HUES64 (cell line): ENCODE results near the gene KCNK15.

Experiments
- H3K27ac ChIP-seq: 2 replicates; pipeline ENCODE4 v1.7.0; 2013; ENCODE audit warnings: low read depth, low read length, inconsistent platforms
- H3K27me3 ChIP-seq: 2 replicates; pipeline ENCODE4 v1.6.1; 2013; ENCODE audit warnings: mild to moderate bottlenecking, low read length; ENCODE audit not compliant: insufficient read depth
- H3K36me3 ChIP-seq: 2 replicates; pipeline ENCODE4 v1.6.1; 2013; ENCODE audit warnings: mild to moderate bottlenecking, low read length; ENCODE audit not compliant: insufficient read depth
- H3K4me1 ChIP-seq: 2 replicates; pipeline ENCODE4 v1.6.1; 2013; ENCODE audit warnings: mild to moderate bottlenecking, low read length, moderate library complexity; ENCODE audit not compliant: insufficient read depth
- H3K4me3 ChIP-seq: 2 replicates; pipeline ENCODE4 v1.5.1; 2013; ENCODE audit warnings: mild to moderate bottlenecking, low read length, moderate library complexity
- H3K9ac ChIP-seq: 2 replicates; pipeline ENCODE4 v1.6.1; 2013; ENCODE audit warnings: mild to moderate bottlenecking, low read depth, low read length
- H3K9me3 ChIP-seq: 2 replicates; pipeline ENCODE4 v1.6.1; 2013; ENCODE audit warnings: low read depth, low read length; ENCODE audit not compliant: insufficient read depth
- WGBS: fragments of 150-250, 120-280 bp; methylation state at CpG from one replicate; pipeline ENCODE4 v1.1.7; 2013; ENCODE audit warnings: missing lambda C conversion rate; 5-methylcytosine and 5-hydroxymethylcytosine counted together

The KCNK15 gene

GRCh38 chr20:44799691-44800090 lies 54.0 kb downstream of the KCNK15 start:
- Histone ChIP-seq H3K27me3 (no peaks in the 10 kb centered on the region), H3K9ac (no peak overlapping the region), H3K9me3 (no peaks in the 10 kb centered on the region), H3K4me1 (peaks cover 10% of the 10 kb centered on the region), H3K27ac (no peak overlapping the region), H3K36me3 (no peaks in the 10 kb centered on the region), H3K4me3 (no peak overlapping the region)
- WGBS: 93% methylated on average over 5 of the region's 5 CpGs

GRCh38 chr20:44800391-44801046 lies 54.9 kb downstream of the KCNK15 start:
- peaks cover 10% of the 10 kb centered on the region for H3K4me1 ChIP-seq
- H3K9me3 ChIP-seq: no peaks in the 10 kb centered on the region
- H3K27me3 ChIP-seq: no peaks in the 10 kb centered on the region
- H3K9ac ChIP-seq: no peak overlapping the region
- no peaks in the 10 kb centered on the region for H3K36me3 ChIP-seq
- no peak overlapping the region for H3K4me3 ChIP-seq
- WGBS: 68% methylated on average over 7 of the region's 8 CpGs
- no peak overlapping the region for H3K27ac ChIP-seq
